ENCODE results near the gene ZNF667.
A peak's percentile ranks its signal among the peaks of the same experiment; 100 is the strongest.

The ZNF667 gene

DNA sequence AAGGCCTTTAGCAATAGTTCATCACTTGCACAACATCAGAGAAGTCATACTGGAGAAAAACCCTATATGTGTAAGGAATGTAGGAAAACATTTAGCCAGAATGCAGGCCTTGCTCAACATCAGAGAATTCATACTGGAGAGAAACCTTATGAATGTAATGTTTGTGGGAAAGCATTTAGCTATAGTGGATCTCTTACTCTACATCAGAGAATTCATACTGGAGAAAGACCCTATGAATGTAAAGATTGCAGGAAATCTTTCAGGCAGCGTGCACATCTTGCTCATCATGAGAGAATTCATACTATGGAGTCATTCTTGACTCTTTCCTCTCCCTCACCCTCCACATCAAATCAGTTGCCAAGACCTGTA is 53.2 kb downstream of the ZNF667 start:
- no peaks in the 10 kb centered on the region for H3K36me3 ChIP-seq (ENCODE audit: control insufficient read depth, insufficient read depth, low read length)
- TF ChIP-seq, protein P1, sequence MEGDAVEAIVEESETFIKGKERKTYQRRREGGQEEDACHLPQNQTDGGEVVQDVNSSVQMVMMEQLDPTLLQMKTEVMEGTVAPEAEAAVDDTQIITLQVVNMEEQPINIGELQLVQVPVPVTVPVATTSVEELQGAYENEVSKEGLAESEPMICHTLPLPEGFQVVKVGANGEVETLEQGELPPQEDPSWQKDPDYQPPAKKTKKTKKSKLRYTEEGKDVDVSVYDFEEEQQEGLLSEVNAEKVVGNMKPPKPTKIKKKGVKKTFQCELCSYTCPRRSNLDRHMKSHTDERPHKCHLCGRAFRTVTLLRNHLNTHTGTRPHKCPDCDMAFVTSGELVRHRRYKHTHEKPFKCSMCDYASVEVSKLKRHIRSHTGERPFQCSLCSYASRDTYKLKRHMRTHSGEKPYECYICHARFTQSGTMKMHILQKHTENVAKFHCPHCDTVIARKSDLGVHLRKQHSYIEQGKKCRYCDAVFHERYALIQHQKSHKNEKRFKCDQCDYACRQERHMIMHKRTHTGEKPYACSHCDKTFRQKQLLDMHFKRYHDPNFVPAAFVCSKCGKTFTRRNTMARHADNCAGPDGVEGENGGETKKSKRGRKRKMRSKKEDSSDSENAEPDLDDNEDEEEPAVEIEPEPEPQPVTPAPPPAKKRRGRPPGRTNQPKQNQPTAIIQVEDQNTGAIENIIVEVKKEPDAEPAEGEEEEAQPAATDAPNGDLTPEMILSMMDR (IDR thresholded peaks at IDR 0.05; ENCODE audit: insufficient read depth, low read length, poor library complexity, severe bottlenecking): no peak
- DNase-seq (ENCODE audit: extremely low read depth, insufficient read length): no peak
- H3K27me3 ChIP-seq (replicated peaks; ENCODE audit: control insufficient read depth, insufficient read depth, low read length): no peaks in the 10 kb centered on the region
- H3K4me3 ChIP-seq (replicated peaks; ENCODE audit: low read depth, low read length): no peak overlapping the region

DNA sequence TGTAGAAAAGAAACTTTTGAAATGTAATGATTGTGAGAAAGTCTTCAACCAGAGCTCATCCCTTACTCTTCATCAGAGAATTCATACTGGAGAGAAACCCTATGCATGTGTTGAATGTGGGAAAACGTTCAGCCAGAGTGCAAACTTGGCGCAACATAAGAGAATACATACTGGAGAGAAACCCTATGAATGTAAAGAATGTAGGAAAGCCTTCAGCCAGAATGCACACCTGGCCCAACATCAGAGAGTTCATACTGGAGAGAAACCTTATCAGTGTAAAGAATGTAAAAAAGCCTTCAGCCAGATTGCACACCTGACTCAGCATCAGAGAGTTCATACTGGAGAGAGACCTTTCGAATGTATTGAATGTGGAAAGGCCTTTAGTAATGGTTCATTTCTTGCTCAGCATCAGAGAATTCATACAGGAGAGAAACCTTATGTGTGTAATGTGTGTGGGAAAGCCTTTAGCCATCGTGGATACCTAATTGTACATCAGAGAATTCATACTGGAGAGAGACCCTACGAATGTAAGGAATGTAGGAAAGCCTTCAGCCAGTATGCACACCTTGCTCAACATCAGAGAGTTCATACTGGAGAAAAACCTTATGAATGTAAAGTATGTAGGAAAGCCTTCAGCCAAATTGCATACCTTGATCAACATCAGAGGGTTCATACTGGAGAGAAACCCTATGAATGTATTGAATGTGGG is 53.7 kb downstream of the ZNF667 start:
- Histone ChIP-seq H3K36me3 (ENCODE audit: control insufficient read depth, insufficient read depth, low read length) (no peaks in the 10 kb centered on the region), H3K4me3 (replicated peaks; ENCODE audit: low read depth, low read length) (no peak overlapping the region)

DNA sequence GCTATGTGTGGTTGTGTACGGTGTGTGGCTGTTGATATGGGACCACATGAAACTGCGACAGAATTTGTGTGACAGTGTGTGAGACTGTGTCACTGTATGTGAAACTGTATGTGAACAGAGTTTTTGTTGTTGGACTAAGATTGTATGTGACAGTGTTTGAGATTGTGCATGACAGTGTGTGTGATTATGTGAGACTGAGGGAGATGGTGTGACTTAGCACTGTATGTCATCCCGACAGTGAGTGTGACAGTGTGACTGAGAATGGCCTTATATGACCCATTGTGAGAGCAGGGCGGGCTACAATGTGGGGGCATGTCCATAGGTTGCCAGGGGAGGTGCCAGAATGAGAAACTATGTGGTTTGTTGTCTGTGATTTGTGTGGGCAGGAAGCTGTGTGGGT is 72.1 kb downstream of the ZNF667 start:
- DNase-seq (ENCODE audit: extremely low read depth, insufficient read length): no peak
- H3K36me3 ChIP-seq (ENCODE audit: control insufficient read depth, insufficient read depth, low read length): no peaks in the 10 kb centered on the region; the same call in 1 of the 2 replicates
- H3K4me3 ChIP-seq (replicated peaks; ENCODE audit: low read depth, low read length): peak overlapping the region; percentile 89
- TF ChIP-seq, protein P1 (IDR thresholded peaks at IDR 0.05; ENCODE audit: insufficient read depth, low read length, poor library complexity, severe bottlenecking): no peak
- no peaks in the 10 kb centered on the region for H3K27me3 ChIP-seq (replicated peaks; ENCODE audit: control insufficient read depth, insufficient read depth, low read length)

More for the DNA sequence above, 53.7 kb downstream of the ZNF667 start:
- H3K27me3 ChIP-seq (replicated peaks; ENCODE audit: control insufficient read depth, insufficient read depth, low read length): no peaks in the 10 kb centered on the region
- no peak for DNase-seq (ENCODE audit: extremely low read depth, insufficient read length)
- TF ChIP-seq, protein P1 (IDR thresholded peaks at IDR 0.05; ENCODE audit: insufficient read depth, low read length, poor library complexity, severe bottlenecking): no peak

GRCh38 chr19:56404705-56405056 is 72.5 kb downstream of the ZNF667 start:
- H3K4me3 ChIP-seq (replicated peaks; ENCODE audit: low read depth, low read length): peak overlapping the region; percentile 89
- TF ChIP-seq, protein P1 (IDR thresholded peaks at IDR 0.05; ENCODE audit: insufficient read depth, low read length, poor library complexity, severe bottlenecking): no peak
- no peak for DNase-seq (ENCODE audit: extremely low read depth, insufficient read length)
- H3K27me3 ChIP-seq (replicated peaks; ENCODE audit: control insufficient read depth, insufficient read depth, low read length): no peaks in the 10 kb centered on the region
- no peaks in the 10 kb centered on the region; the same call in 1 of the 2 replicates for H3K36me3 ChIP-seq (ENCODE audit: control insufficient read depth, insufficient read depth, low read length)

DNA sequence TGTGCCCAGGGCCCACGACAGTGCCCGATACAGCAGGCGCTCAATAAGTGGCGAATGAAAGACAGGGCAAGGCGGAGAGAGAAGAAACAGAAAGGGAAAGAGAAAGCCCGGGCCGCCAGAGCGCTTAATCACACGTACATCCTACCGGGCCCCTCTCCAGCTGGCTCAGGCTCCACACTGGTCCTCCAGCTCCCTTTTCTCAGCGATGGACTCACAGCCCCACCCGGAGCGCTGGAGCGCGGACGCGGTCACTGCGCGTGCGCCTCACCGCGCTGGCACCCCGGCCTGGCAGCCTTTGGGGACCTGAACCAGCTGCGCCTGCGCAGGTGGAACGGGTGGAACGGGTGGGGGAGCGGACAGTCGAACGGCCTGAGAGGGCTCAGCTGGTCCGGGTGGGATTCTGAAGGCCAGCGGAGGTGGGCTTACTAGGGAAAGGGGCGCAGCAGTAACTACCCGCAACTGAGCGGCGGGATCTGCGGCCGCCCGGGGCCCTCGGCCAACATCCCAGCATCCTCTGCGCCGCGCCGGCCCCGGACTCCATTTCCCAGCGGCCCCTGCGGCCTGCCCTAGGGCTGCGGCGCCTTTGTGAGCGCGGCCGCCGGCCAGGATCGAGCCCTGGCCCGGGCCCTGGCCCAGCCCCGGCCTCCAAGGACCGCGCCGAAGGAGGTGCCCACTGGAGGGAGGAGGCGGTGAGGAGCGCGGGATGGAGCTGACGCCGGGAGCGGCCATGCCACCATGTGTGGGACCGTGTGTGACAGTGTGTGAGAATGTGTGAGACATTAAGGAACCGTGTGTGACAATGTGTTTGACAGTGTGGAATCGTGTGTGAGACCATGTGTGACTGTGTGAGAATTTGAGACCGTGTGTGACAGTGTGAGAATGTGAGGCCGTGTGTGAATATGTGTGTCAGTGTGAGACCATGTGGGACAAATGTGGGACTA is 73.1 kb downstream of the ZNF667 start, which contains the start of gene ZNF583:
Gene ZNF583 (plus strand): TSS at position 569 of the 941 bp plus-strand sequence. CDS start 2,783 bp downstream, outside the sequence.
- H3K4me3 ChIP-seq (replicated peaks; ENCODE audit: low read depth, low read length): peak within 1 kb of the TSS; percentile 89
- no peaks in the 10 kb centered on the region for H3K27me3 ChIP-seq (replicated peaks; ENCODE audit: control insufficient read depth, insufficient read depth, low read length)
- H3K36me3 ChIP-seq (ENCODE audit: control insufficient read depth, insufficient read depth, low read length): no peaks in the 10 kb centered on the region; the same call in none of the 2 replicates
- DNase-seq (ENCODE audit: extremely low read depth, insufficient read length): peak; percentile 95
- TF ChIP-seq, protein P1 (IDR thresholded peaks at IDR 0.05; ENCODE audit: insufficient read depth, low read length, poor library complexity, severe bottlenecking): no peak
